SU-DHL-6 (cell line): Measurements from ENCODE around the gene KAZN.

Experiments used
- EZH2phosphoT487 ChIP-seq: fragments of 200-600 bp; sonication (generic), shearing (Covaris generic); conservative IDR thresholded peaks from 2 replicates; pipeline ENCODE4 v1.6.1; 2018; ENCODE audit warnings: mild to moderate bottlenecking, antibody characterized with exemption, low read length, moderate library complexity, mixed read lengths
- TF ChIP-seq, protein P1 (sequence below): fragments of 200-600 bp; sonication (generic); IDR thresholded peaks from one replicate; pipeline ENCODE4 v1.5.1; 2017; ENCODE audit warnings: antibody characterized with exemption, mild to moderate bottlenecking, low read length, moderate library complexity; ENCODE audit not compliant: insufficient read depth, poor library complexity, severe bottlenecking

GRCh38 chr1:15075175-15075574 lies 476.7 kb downstream of the KAZN start:
- TF ChIP-seq, protein P1, sequence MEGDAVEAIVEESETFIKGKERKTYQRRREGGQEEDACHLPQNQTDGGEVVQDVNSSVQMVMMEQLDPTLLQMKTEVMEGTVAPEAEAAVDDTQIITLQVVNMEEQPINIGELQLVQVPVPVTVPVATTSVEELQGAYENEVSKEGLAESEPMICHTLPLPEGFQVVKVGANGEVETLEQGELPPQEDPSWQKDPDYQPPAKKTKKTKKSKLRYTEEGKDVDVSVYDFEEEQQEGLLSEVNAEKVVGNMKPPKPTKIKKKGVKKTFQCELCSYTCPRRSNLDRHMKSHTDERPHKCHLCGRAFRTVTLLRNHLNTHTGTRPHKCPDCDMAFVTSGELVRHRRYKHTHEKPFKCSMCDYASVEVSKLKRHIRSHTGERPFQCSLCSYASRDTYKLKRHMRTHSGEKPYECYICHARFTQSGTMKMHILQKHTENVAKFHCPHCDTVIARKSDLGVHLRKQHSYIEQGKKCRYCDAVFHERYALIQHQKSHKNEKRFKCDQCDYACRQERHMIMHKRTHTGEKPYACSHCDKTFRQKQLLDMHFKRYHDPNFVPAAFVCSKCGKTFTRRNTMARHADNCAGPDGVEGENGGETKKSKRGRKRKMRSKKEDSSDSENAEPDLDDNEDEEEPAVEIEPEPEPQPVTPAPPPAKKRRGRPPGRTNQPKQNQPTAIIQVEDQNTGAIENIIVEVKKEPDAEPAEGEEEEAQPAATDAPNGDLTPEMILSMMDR = no peak
- no peak for TF ChIP-seq EZH2phosphoT487
